ENCODE results near the gene TLR9.

Gene TLR9

GRCh38 chr3:52218454-52218853 is 7.0 kb downstream of the TLR9 start:
- peaks cover 17% of the 10 kb centered on the region for H3K36me3 ChIP-seq (replicated peaks)
- TF ChIP-seq CTCF (IDR thresholded peaks at IDR 0.05; ENCODE audit: low read depth, low read length, missing control alignments) = no peak

GRCh38 chr3:52218026-52218425 is 7.4 kb downstream of the TLR9 start:
- no peak for DNase-seq
- in situ Hi-C loops (cut with HindIII; ENCODE audit: low pct_ligation_motif_present, low sequenced_read_pairs) = no loop called here
- Histone ChIP-seq H3K27me3 (replicated peaks) (no peaks in the 10 kb centered on the region), H3K36me3 (replicated peaks) (peaks cover 21% of the 10 kb centered on the region), H3K27ac (no peak overlapping the region), H3K4me3 (ENCODE audit: low read depth, low read length) (no peak overlapping the region)
- no peak for TF ChIP-seq CTCF (IDR thresholded peaks at IDR 0.05; ENCODE audit: low read depth, low read length, missing control alignments)

More at GRCh38 chr3:52218454-52218853, 7.0 kb downstream of the TLR9 start:
- no peak overlapping the region for H3K27ac ChIP-seq
- DNase-seq = no peak
- no peak overlapping the region for H3K4me3 ChIP-seq (ENCODE audit: low read depth, low read length)
- in situ Hi-C loops (cut with HindIII; ENCODE audit: low pct_ligation_motif_present, low sequenced_read_pairs) = no loop called here
- no peaks in the 10 kb centered on the region for H3K27me3 ChIP-seq (replicated peaks)

- in situ Hi-C loops (cut with HindIII; ENCODE audit: low pct_ligation_motif_present, low sequenced_read_pairs) = no loop called here
- DNase-seq = no peak
- no peak for TF ChIP-seq CTCF (IDR thresholded peaks at IDR 0.05; ENCODE audit: low read depth, low read length, missing control alignments)
- Histone ChIP-seq H3K27ac (no peak overlapping the region), H3K4me3 (ENCODE audit: low read depth, low read length) (no peak overlapping the region), H3K27me3 (replicated peaks) (no peaks in the 10 kb centered on the region), H3K36me3 (replicated peaks) (peaks cover 26% of the 10 kb centered on the region)
Observed at GRCh38 chr3:52217409-52217805, 8.0 kb downstream of the TLR9 start.

GRCh38 chr3:52216585-52217408 is 8.6 kb downstream of the TLR9 start:
- in situ Hi-C loops (cut with HindIII; ENCODE audit: low pct_ligation_motif_present, low sequenced_read_pairs) = no loop called here
- Histone ChIP-seq H3K27ac (no peak overlapping the region), H3K4me3 (ENCODE audit: low read depth, low read length) (no peak overlapping the region), H3K27me3 (replicated peaks) (no peaks in the 10 kb centered on the region), H3K36me3 (replicated peaks) (peaks cover 31% of the 10 kb centered on the region)
- no peak for TF ChIP-seq CTCF (IDR thresholded peaks at IDR 0.05; ENCODE audit: low read depth, low read length, missing control alignments)
- peak; percentile 32 for DNase-seq

- Histone ChIP-seq H3K36me3 (replicated peaks) (peaks cover 43% of the 10 kb centered on the region), H3K4me3 (ENCODE audit: low read depth, low read length) (no peak overlapping the region), H3K27me3 (replicated peaks) (no peaks in the 10 kb centered on the region), H3K27ac (no peak overlapping the region)
- in situ Hi-C loops (cut with HindIII; ENCODE audit: low pct_ligation_motif_present, low sequenced_read_pairs) = no loop called here
- no peak for TF ChIP-seq CTCF (IDR thresholded peaks at IDR 0.05; ENCODE audit: low read depth, low read length, missing control alignments)
- DNase-seq = no peak
Observed at GRCh38 chr3:52215351-52215750, 10.1 kb downstream of the TLR9 start.

GRCh38 chr3:52213901-52214300 is 11.5 kb downstream of the TLR9 start:
- no peak overlapping the region for H3K27ac ChIP-seq
- TF ChIP-seq CTCF (IDR thresholded peaks at IDR 0.05; ENCODE audit: low read depth, low read length, missing control alignments) = no peak
- in situ Hi-C loops (cut with HindIII; ENCODE audit: low pct_ligation_motif_present, low sequenced_read_pairs) = no loop called here
- H3K4me3 ChIP-seq (ENCODE audit: low read depth, low read length) = no peak overlapping the region
- no peaks in the 10 kb centered on the region for H3K27me3 ChIP-seq (replicated peaks)
- H3K36me3 ChIP-seq (replicated peaks) = peaks cover 56% of the 10 kb centered on the region
- DNase-seq = no peak

Data from brain microvascular endothelial cell (primary cell).